22Rv1 (cell line): Measurements from ENCODE around the gene CORO1C.

Experiments used
- H3K27ac ChIP-seq: fragments of 450-650 bp; 2 replicates; pipeline ENCODE4 v1.5.1; 2017
- CTCF ChIP-seq: fragments of 450-650 bp; IDR thresholded peaks from 2 replicates; pipeline ENCODE4 v1.5.1; 2017; ENCODE audit warnings: mild to moderate bottlenecking
- ZFX ChIP-seq: fragments of 450-650 bp; IDR thresholded peaks from 2 replicates; pipeline ENCODE4 v1.6.1; 2017; ENCODE audit warnings: antibody characterized with exemption, borderline replicate concordance

Gene CORO1C

GRCh38 chr12:108693751-108694150 is 37.6 kb downstream of the CORO1C start:
- H3K27ac ChIP-seq: no peak overlapping the region
- TF ChIP-seq ZFX (no peak), CTCF (no peak)

- H3K27ac ChIP-seq: peak overlapping the region; percentile 88
- TF ChIP-seq CTCF: no peak
- no peak for TF ChIP-seq ZFX
These were observed 38.1 kb downstream of the CORO1C start for GRCh38 chr12:108693186-108693730.

GRCh38 chr12:108691998-108692808 is 39.1 kb downstream of the CORO1C start:
- peak overlapping the region; percentile 88 for H3K27ac ChIP-seq
- TF ChIP-seq ZFX (no peak), CTCF (no peak)

DNA sequence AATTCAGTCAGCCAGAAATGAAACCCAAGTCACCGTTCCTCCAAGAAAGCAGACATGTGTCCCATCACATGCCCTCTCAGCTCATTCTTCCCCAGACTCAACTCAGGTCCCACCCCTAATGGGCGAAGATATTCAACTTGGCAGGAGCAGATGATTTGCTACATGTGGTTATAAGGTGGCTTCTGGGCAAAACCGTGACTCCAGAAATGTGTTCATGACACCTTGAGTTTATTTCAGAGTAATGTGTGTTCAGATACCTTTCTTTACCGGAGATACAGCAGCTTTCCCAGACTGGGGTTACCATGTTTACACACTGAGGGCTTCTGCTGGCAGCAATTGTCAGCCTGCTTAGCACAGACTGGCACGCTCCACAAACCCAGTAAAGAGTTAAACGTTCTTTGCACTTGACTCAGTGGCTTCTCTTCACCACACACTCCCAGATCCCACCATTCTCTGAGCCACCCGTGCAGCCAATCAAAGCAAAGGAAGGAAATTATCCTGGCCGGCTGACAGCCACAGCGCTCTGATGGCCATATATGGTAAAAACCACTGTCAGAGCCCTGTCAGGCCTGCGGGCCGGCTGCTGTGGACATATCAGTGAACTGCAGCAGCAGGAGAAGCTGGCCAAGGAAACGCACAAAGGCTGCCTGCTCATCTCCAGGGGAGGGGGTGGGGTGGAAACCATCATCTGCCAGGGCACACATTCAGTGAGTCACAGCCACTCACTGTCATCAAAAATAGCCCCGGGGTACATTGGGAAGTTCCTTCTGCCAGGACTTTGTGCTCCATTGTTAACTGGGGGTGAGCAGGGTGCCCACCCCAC is 39.9 kb downstream of the CORO1C start:
- TF ChIP-seq ZFX (no peak), CTCF (peak; percentile 42)
- peak overlapping the region; percentile 88 for H3K27ac ChIP-seq

DNA sequence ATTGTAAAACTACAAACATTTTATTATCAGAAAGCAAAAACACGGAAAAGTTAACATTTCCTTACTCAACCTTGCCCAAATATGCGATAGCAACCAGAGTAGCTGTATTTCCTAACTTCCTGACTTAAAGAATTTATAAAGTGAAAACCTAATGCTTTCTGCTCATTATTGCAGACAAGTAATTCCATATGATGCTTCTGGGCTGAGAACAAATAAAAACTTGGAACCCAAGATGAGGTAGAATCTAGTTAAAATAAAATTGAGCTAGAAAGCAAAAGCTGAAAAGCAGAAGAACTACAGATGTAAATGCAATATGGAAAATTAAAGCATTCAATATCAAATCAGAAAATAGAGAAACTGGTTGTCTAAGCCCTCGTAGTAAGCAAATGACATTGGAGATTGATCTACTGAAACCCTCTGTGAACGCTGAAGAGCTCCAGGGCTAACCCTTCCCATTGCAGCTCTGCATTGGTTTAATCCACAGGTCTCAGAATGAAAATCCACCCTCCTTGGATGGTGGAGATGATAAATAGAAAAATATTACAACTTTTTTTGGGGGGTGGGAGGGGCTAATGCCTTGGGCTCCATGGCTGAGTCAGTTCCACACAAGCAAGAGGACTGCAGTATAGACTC is 40.7 kb downstream of the CORO1C start:
- TF ChIP-seq CTCF (no peak), ZFX (no peak)
- H3K27ac ChIP-seq: peak overlapping the region; percentile 88

GRCh38 chr12:108690191-108690518 is 41.2 kb downstream of the CORO1C start:
- H3K27ac ChIP-seq: peak overlapping the region; percentile 88
- no peak for TF ChIP-seq CTCF
- TF ChIP-seq ZFX: no peak
